ENCODE measurements around the gene SPACA1. TPM values are rescaled to one million over a fixed set of nuclear protein-coding genes. Genes with fewer than 3 reads are reported as not detected.

The SPACA1 gene
- total RNA-seq, 4 donors from 2014 or later, result not detected

Other genes starting within 250 kb of the SPACA1 start
- 10 to 100 TPM in 1 of 4 donors, 1 to 10 TPM in 2, under 1 TPM in 1; 0.35 to 33.8 (median 3.0) TPM for gene CNR1, start 118.5 kb downstream of the SPACA1 start, total RNA-seq